OCI-LY3 (cell line): ENCODE data around the gene MRPL20.

Experiments used
- EZH2phosphoT487 ChIP-seq: fragments of 200-600 bp; shearing (Covaris generic); IDR thresholded peaks from 2 replicates; pipeline ENCODE4 v1.6.1; 2018; ENCODE audit warnings: antibody characterized with exemption, mixed run types, low read depth
- TF ChIP-seq, protein P1 (sequence below): fragments of 200-600, 300-600 bp; sonication (generic); IDR thresholded peaks from 2 replicates; pipeline ENCODE4 v1.5.1; 2014; ENCODE audit warnings: antibody characterized with exemption, low read length, low read depth

DNA sequence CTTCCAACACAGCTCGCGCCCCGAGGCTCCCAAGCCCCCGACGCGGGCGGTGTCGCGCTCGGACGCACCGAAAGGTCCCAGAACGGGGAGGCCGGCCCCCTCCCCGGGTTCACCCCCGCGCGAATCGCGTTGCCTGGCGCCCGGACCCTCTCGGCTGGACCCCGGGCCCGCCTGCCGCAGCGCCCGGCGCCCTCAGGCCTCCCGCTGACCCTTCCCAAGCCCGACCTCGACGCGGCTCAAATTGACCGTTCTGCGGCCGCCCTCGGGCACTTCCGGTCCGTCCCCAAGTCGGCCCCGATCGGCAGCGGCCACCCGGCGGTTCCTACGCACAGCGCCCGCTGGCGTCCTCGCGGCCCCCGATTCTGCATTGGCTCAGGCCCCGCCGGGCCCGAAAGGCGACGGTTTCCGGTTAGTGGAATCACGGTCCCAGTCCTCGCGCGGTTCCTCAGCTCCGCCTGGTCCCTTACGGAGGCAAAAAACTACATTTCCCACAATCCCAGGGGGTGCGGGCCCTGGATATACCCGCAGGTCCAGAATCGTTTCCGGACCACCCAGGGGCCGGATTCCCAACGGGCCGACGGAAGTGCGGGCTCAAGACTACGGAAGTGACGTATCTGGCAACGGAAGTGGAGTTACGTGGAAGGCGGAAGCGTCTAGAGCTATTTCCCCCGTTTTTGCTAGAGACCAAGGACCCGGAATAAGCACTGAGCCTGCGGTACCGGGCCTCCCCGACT lies 32.0 kb downstream of the MRPL20 start, which contains the start of gene AURKAIP1:
- TF ChIP-seq, protein P1, sequence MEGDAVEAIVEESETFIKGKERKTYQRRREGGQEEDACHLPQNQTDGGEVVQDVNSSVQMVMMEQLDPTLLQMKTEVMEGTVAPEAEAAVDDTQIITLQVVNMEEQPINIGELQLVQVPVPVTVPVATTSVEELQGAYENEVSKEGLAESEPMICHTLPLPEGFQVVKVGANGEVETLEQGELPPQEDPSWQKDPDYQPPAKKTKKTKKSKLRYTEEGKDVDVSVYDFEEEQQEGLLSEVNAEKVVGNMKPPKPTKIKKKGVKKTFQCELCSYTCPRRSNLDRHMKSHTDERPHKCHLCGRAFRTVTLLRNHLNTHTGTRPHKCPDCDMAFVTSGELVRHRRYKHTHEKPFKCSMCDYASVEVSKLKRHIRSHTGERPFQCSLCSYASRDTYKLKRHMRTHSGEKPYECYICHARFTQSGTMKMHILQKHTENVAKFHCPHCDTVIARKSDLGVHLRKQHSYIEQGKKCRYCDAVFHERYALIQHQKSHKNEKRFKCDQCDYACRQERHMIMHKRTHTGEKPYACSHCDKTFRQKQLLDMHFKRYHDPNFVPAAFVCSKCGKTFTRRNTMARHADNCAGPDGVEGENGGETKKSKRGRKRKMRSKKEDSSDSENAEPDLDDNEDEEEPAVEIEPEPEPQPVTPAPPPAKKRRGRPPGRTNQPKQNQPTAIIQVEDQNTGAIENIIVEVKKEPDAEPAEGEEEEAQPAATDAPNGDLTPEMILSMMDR: peak; percentile 12; the same call in 1 of the 2 replicates
- no peak for TF ChIP-seq EZH2phosphoT487
